ENCODE measurements around the gene TMEM63B.
"Not testable (repeated sequence)": the region's sequence is repeated elsewhere in the genome, so short reads cannot be mapped to it uniquely, and the experiment has no call there.

TMEM63B gene

GRCh38 chr6:44094403-44095242 is 32.7 kb upstream of the TMEM63B start:
- no peaks in the 10 kb centered on the region for H3K9me3 ChIP-seq (ENCODE audit: control insufficient read depth in 2 of 2, low read length in 2 of 2)
- H3K36me3 ChIP-seq (ENCODE audit: control insufficient read depth in 2 of 2, insufficient read depth in 2 of 2, low read length in 2 of 2), result peaks cover 0 to 4% of the 10 kb centered on the region in 2 donors
- H3K27ac ChIP-seq (ENCODE audit: low read depth in 2 of 2, low read length in 2 of 2), result peak overlapping the region; percentile 50
- H3K9ac ChIP-seq (ENCODE audit: low read depth in 1 of 2, low read length in 2 of 2), result no peak overlapping the region
- no peak overlapping the region for H3K4me3 ChIP-seq (ENCODE audit: low read length in 2 of 2)
- no peaks in the 10 kb centered on the region for H3K27me3 ChIP-seq (ENCODE audit: control insufficient read depth in 2 of 2, insufficient read depth in 2 of 2, low read length in 2 of 2)
- peaks cover 5 to 12% of the 10 kb centered on the region in 2 donors for H3K4me1 ChIP-seq (ENCODE audit: control insufficient read depth in 2 of 2, insufficient read depth in 2 of 2, low read length in 2 of 2)

GRCh38 chr6:44095243-44095623 is 32.1 kb upstream of the TMEM63B start:
- not testable (repeated sequence) for H3K4me3 ChIP-seq (ENCODE audit: low read length in 2 of 2); H3K9ac ChIP-seq (ENCODE audit: low read depth in 1 of 2, low read length in 2 of 2); H3K9me3 ChIP-seq (ENCODE audit: control insufficient read depth in 2 of 2, low read length in 2 of 2); H3K27me3 ChIP-seq (ENCODE audit: control insufficient read depth in 2 of 2, insufficient read depth in 2 of 2, low read length in 2 of 2)
- Histone ChIP-seq H3K27ac (ENCODE audit: low read depth in 2 of 2, low read length in 2 of 2) (peak overlapping the region; percentile 50), H3K36me3 (ENCODE audit: control insufficient read depth in 2 of 2, insufficient read depth in 2 of 2, low read length in 2 of 2) (peaks cover 0 to 10% of the 10 kb centered on the region in 2 donors), H3K4me1 (ENCODE audit: control insufficient read depth in 2 of 2, insufficient read depth in 2 of 2, low read length in 2 of 2) (peaks cover 5 to 12% of the 10 kb centered on the region in 2 donors)

- H3K4me3 ChIP-seq (ENCODE audit: low read length in 2 of 2), result no peak overlapping the region
- peaks cover 0 to 12% of the 10 kb centered on the region in 2 donors for H3K36me3 ChIP-seq (ENCODE audit: control insufficient read depth in 2 of 2, insufficient read depth in 2 of 2, low read length in 2 of 2)
- no peaks in the 10 kb centered on the region for H3K9me3 ChIP-seq (ENCODE audit: control insufficient read depth in 2 of 2, low read length in 2 of 2)
- H3K9ac ChIP-seq (ENCODE audit: low read depth in 1 of 2, low read length in 2 of 2), result no peak overlapping the region
- H3K4me1 ChIP-seq (ENCODE audit: control insufficient read depth in 2 of 2, insufficient read depth in 2 of 2, low read length in 2 of 2), result peaks cover 5 to 12% of the 10 kb centered on the region in 2 donors
- H3K27ac ChIP-seq (ENCODE audit: low read depth in 2 of 2, low read length in 2 of 2), result no peak overlapping the region
- H3K27me3 ChIP-seq (ENCODE audit: control insufficient read depth in 2 of 2, insufficient read depth in 2 of 2, low read length in 2 of 2), result no peaks in the 10 kb centered on the region
These were observed 30.7 kb upstream of the TMEM63B start for GRCh38 chr6:44096612-44097011.

DNA sequence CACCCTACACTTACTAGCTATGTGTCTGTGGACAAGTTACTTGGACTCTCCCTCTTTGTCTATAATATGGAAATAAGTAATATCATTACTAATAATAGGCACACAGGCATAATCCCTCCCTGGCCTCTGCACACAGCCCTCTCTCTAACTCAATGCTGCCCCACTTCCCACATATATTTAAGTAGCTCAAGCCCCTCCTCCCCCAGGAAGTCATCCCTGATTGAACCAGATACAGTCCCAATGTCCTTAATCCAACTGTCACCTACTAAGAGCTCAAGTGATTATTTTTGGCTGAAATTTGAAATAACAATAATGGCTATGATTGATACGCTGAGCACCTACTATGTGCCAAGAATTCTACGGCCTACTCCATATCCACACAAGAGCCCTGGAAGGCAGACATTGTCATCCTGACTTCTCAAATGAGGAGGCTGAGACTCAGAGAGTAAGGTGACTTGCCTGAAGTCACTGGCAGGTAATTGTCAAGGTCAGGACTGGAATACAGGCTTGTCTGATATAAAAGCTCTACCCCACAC is 29.5 kb upstream of the TMEM63B start:
- H3K9me3 ChIP-seq (ENCODE audit: control insufficient read depth in 2 of 2, low read length in 2 of 2), result no peaks in the 10 kb centered on the region
- peaks cover 0 to 12% of the 10 kb centered on the region in 2 donors for H3K36me3 ChIP-seq (ENCODE audit: control insufficient read depth in 2 of 2, insufficient read depth in 2 of 2, low read length in 2 of 2)
- H3K27me3 ChIP-seq (ENCODE audit: control insufficient read depth in 2 of 2, insufficient read depth in 2 of 2, low read length in 2 of 2), result no peaks in the 10 kb centered on the region
- no peak overlapping the region for H3K9ac ChIP-seq (ENCODE audit: low read depth in 1 of 2, low read length in 2 of 2)
- H3K4me3 ChIP-seq (ENCODE audit: low read length in 2 of 2), result no peak overlapping the region
- H3K27ac ChIP-seq (ENCODE audit: low read depth in 2 of 2, low read length in 2 of 2), result no peak overlapping the region
- H3K4me1 ChIP-seq (ENCODE audit: control insufficient read depth in 2 of 2, insufficient read depth in 2 of 2, low read length in 2 of 2), result peaks cover 5 to 12% of the 10 kb centered on the region in 2 donors

GRCh38 chr6:44099192-44099591 is 28.2 kb upstream of the TMEM63B start:
- Histone ChIP-seq H3K27me3 (ENCODE audit: control insufficient read depth in 2 of 2, insufficient read depth in 2 of 2, low read length in 2 of 2) (no peaks in the 10 kb centered on the region), H3K4me1 (ENCODE audit: control insufficient read depth in 2 of 2, insufficient read depth in 2 of 2, low read length in 2 of 2) (peaks cover 5 to 10% of the 10 kb centered on the region in 2 donors), H3K9ac (ENCODE audit: low read depth in 1 of 2, low read length in 2 of 2) (no peak overlapping the region), H3K4me3 (ENCODE audit: low read length in 2 of 2) (no peak overlapping the region), H3K9me3 (ENCODE audit: control insufficient read depth in 2 of 2, low read length in 2 of 2) (no peaks in the 10 kb centered on the region), H3K36me3 (ENCODE audit: control insufficient read depth in 2 of 2, insufficient read depth in 2 of 2, low read length in 2 of 2) (peaks cover 7 to 18% of the 10 kb centered on the region in 2 donors), H3K27ac (ENCODE audit: low read depth in 2 of 2, low read length in 2 of 2) (no peak overlapping the region)

GRCh38 chr6:44100088-44100550 is 27.2 kb upstream of the TMEM63B start:
- Histone ChIP-seq H3K27ac (ENCODE audit: low read depth in 2 of 2, low read length in 2 of 2) (no peak overlapping the region), H3K9me3 (ENCODE audit: control insufficient read depth in 2 of 2, low read length in 2 of 2) (no peaks in the 10 kb centered on the region), H3K36me3 (ENCODE audit: control insufficient read depth in 2 of 2, insufficient read depth in 2 of 2, low read length in 2 of 2) (peaks cover 12 to 27% of the 10 kb centered on the region in 2 donors), H3K4me1 (ENCODE audit: control insufficient read depth in 2 of 2, insufficient read depth in 2 of 2, low read length in 2 of 2) (peaks cover 0 to 3% of the 10 kb centered on the region in 2 donors), H3K27me3 (ENCODE audit: control insufficient read depth in 2 of 2, insufficient read depth in 2 of 2, low read length in 2 of 2) (no peaks in the 10 kb centered on the region), H3K4me3 (ENCODE audit: low read length in 2 of 2) (no peak overlapping the region), H3K9ac (ENCODE audit: low read depth in 1 of 2, low read length in 2 of 2) (no peak overlapping the region)

GRCh38 chr6:44101832-44102231 is 25.5 kb upstream of the TMEM63B start:
- no peaks in the 10 kb centered on the region for H3K9me3 ChIP-seq (ENCODE audit: control insufficient read depth in 2 of 2, low read length in 2 of 2)
- H3K27ac ChIP-seq (ENCODE audit: low read depth in 2 of 2, low read length in 2 of 2), result no peak overlapping the region
- no peak overlapping the region for H3K4me3 ChIP-seq (ENCODE audit: low read length in 2 of 2)
- H3K36me3 ChIP-seq (ENCODE audit: control insufficient read depth in 2 of 2, insufficient read depth in 2 of 2, low read length in 2 of 2), result peaks cover 12 to 32% of the 10 kb centered on the region in 2 donors
- H3K4me1 ChIP-seq (ENCODE audit: control insufficient read depth in 2 of 2, insufficient read depth in 2 of 2, low read length in 2 of 2), result peaks cover 4 to 11% of the 10 kb centered on the region in 2 donors
- H3K27me3 ChIP-seq (ENCODE audit: control insufficient read depth in 2 of 2, insufficient read depth in 2 of 2, low read length in 2 of 2), result no peaks in the 10 kb centered on the region
- H3K9ac ChIP-seq (ENCODE audit: low read depth in 1 of 2, low read length in 2 of 2), result no peak overlapping the region

DNA sequence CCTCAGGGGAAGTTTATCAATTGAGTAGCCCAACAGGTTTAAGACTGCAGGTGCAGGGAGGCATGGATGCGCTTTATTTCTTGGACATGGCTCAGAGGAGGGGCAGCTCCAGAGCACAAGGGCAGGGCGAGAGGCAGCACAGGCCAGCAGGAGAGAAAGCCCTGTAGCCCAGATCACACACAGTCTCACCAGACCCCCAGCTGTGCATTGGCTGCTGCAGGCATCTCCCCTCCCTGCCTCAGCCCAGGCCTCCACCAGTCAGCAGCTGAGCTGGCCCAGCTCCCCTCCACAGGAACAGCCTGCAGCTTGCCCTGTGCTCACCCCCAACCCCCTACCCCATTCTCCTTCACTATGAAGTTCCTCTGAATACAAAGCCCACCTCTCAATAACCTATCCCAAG is 24.8 kb upstream of the TMEM63B start:
- Histone ChIP-seq H3K9ac (ENCODE audit: low read depth in 1 of 2, low read length in 2 of 2) (no peak overlapping the region), H3K4me1 (ENCODE audit: control insufficient read depth in 2 of 2, insufficient read depth in 2 of 2, low read length in 2 of 2) (peaks cover 4 to 15% of the 10 kb centered on the region in 2 donors), H3K4me3 (ENCODE audit: low read length in 2 of 2) (no peak overlapping the region), H3K27me3 (ENCODE audit: control insufficient read depth in 2 of 2, insufficient read depth in 2 of 2, low read length in 2 of 2) (no peaks in the 10 kb centered on the region), H3K9me3 (ENCODE audit: control insufficient read depth in 2 of 2, low read length in 2 of 2) (no peaks in the 10 kb centered on the region), H3K36me3 (ENCODE audit: control insufficient read depth in 2 of 2, insufficient read depth in 2 of 2, low read length in 2 of 2) (peaks cover 12 to 32% of the 10 kb centered on the region in 2 donors), H3K27ac (ENCODE audit: low read depth in 2 of 2, low read length in 2 of 2) (no peak overlapping the region)

GRCh38 chr6:44104481-44105021 is 22.8 kb upstream of the TMEM63B start:
- H3K9ac ChIP-seq (ENCODE audit: low read depth in 1 of 2, low read length in 2 of 2), result no peak overlapping the region
- peaks cover 4 to 15% of the 10 kb centered on the region in 2 donors for H3K4me1 ChIP-seq (ENCODE audit: control insufficient read depth in 2 of 2, insufficient read depth in 2 of 2, low read length in 2 of 2)
- H3K27ac ChIP-seq (ENCODE audit: low read depth in 2 of 2, low read length in 2 of 2), result no peak overlapping the region
- H3K9me3 ChIP-seq (ENCODE audit: control insufficient read depth in 2 of 2, low read length in 2 of 2), result no peaks in the 10 kb centered on the region
- peaks cover 12 to 36% of the 10 kb centered on the region in 2 donors for H3K36me3 ChIP-seq (ENCODE audit: control insufficient read depth in 2 of 2, insufficient read depth in 2 of 2, low read length in 2 of 2)
- H3K27me3 ChIP-seq (ENCODE audit: control insufficient read depth in 2 of 2, insufficient read depth in 2 of 2, low read length in 2 of 2), result no peaks in the 10 kb centered on the region
- H3K4me3 ChIP-seq (ENCODE audit: low read length in 2 of 2), result no peak overlapping the region

GRCh38 chr6:44105146-44105545 is 22.2 kb upstream of the TMEM63B start:
- peaks cover 4 to 16% of the 10 kb centered on the region in 2 donors for H3K4me1 ChIP-seq (ENCODE audit: control insufficient read depth in 2 of 2, insufficient read depth in 2 of 2, low read length in 2 of 2)
- peak overlapping the region in 1 of 2 donors; percentile 16 for H3K27ac ChIP-seq (ENCODE audit: low read depth in 2 of 2, low read length in 2 of 2)
- peaks cover 13 to 33% of the 10 kb centered on the region in 2 donors for H3K36me3 ChIP-seq (ENCODE audit: control insufficient read depth in 2 of 2, insufficient read depth in 2 of 2, low read length in 2 of 2)
- H3K4me3 ChIP-seq (ENCODE audit: low read length in 2 of 2), result no peak overlapping the region
- H3K9me3 ChIP-seq (ENCODE audit: control insufficient read depth in 2 of 2, low read length in 2 of 2), result no peaks in the 10 kb centered on the region
- H3K27me3 ChIP-seq (ENCODE audit: control insufficient read depth in 2 of 2, insufficient read depth in 2 of 2, low read length in 2 of 2), result no peaks in the 10 kb centered on the region
- H3K9ac ChIP-seq (ENCODE audit: low read depth in 1 of 2, low read length in 2 of 2), result no peak overlapping the region
